H9 (cell line): ENCODE data around the gene FCHSD2. TPM values are rescaled to one million over a fixed set of nuclear protein-coding genes. Genes with fewer than 3 reads are reported as not detected.

ENCODE experiments used
- DNase-seq: peaks from one replicate; pipeline ENCODE4 v3.0.0-alpha.2; 2017
- H2AFZ ChIP-seq: one replicate; pipeline ENCODE4 v1.6.1; 2013; ENCODE audit warnings: mild to moderate bottlenecking, low read length, control low read depth, moderate library complexity
- H2AK5ac ChIP-seq: 2 replicates; pipeline ENCODE4 v1.6.1; 2013; ENCODE audit warnings: low read length, control low read depth, mixed read lengths; ENCODE audit not compliant: insufficient read length
- H2BK120ac ChIP-seq: one replicate; pipeline ENCODE4 v1.6.1; 2013; ENCODE audit warnings: low read depth, mild to moderate bottlenecking, low read length, control low read depth, inconsistent platforms; ENCODE audit not compliant: poor library complexity, severe bottlenecking
- H2BK12ac ChIP-seq: 2 replicates; pipeline ENCODE4 v1.6.1; 2013; ENCODE audit warnings: low read length, control low read depth, mixed read lengths, low read depth; ENCODE audit not compliant: insufficient read length
- H2BK15ac ChIP-seq: 2 replicates; pipeline ENCODE4 v1.6.1; 2013; ENCODE audit warnings: low read depth, low read length, control low read depth
- H2BK20ac ChIP-seq: one replicate; pipeline ENCODE4 v1.6.1; 2013; ENCODE audit warnings: low read depth, mild to moderate bottlenecking, low read length, control low read depth, inconsistent platforms; ENCODE audit not compliant: poor library complexity, severe bottlenecking
- H2BK5ac ChIP-seq: 2 replicates; pipeline ENCODE4 v1.6.1; 2013; ENCODE audit warnings: low read length, control low read depth, mixed read lengths; ENCODE audit not compliant: insufficient read length
- H3K14ac ChIP-seq: 2 replicates; pipeline ENCODE4 v1.6.1; 2013; ENCODE audit warnings: low read length, control low read depth; ENCODE audit not compliant: insufficient read depth
- H3K18ac ChIP-seq: 2 replicates; pipeline ENCODE4 v1.6.1; 2013; ENCODE audit warnings: low read depth, mild to moderate bottlenecking, mixed read lengths, low read length, control low read depth; ENCODE audit not compliant: insufficient read length
- H3K23ac ChIP-seq: 2 replicates; pipeline ENCODE4 v1.6.1; 2013; ENCODE audit warnings: low read length, control low read depth, mixed read lengths, low read depth; ENCODE audit not compliant: insufficient read length
- H3K23me2 ChIP-seq: 2 replicates; pipeline ENCODE4 v1.6.1; 2013; ENCODE audit warnings: low read depth, mild to moderate bottlenecking, mixed read lengths, low read length, control low read depth; ENCODE audit not compliant: insufficient read length, poor library complexity, severe bottlenecking
- H3K27ac ChIP-seq: 2 replicates; pipeline ENCODE4 v1.5.1; 2013; ENCODE audit warnings: low read length, control low read depth, mixed read lengths, low read depth; ENCODE audit not compliant: insufficient read length
- H3K27me3 ChIP-seq: 2 replicates; pipeline ENCODE4 v1.6.1; 2013; ENCODE audit warnings: low read length, control low read depth, inconsistent platforms; ENCODE audit not compliant: insufficient read depth
- H3K4ac ChIP-seq: 2 replicates; pipeline ENCODE4 v1.6.1; 2013; ENCODE audit warnings: low read depth, mild to moderate bottlenecking, control low read depth, inconsistent platforms, low read length, moderate library complexity
- H3K4me1 ChIP-seq: 2 replicates; pipeline ENCODE4 v1.6.1; 2013; ENCODE audit warnings: low read length, control low read depth, inconsistent platforms; ENCODE audit not compliant: insufficient read depth
- H3K4me2 ChIP-seq: 2 replicates; pipeline ENCODE4 v1.6.1; 2013; ENCODE audit warnings: low read length, control low read depth, mixed read lengths; ENCODE audit not compliant: insufficient read length, insufficient read depth
- H3K56ac ChIP-seq: 2 replicates; pipeline ENCODE4 v1.6.1; 2013; ENCODE audit warnings: low read depth, mild to moderate bottlenecking, mixed read lengths, low read length, control low read depth; ENCODE audit not compliant: insufficient read length
- H3K79me1 ChIP-seq: 2 replicates; pipeline ENCODE4 v1.6.1; 2013; ENCODE audit warnings: low read depth, mild to moderate bottlenecking, moderate library complexity, low read length, control low read depth, inconsistent platforms; ENCODE audit not compliant: insufficient read depth, poor library complexity, severe bottlenecking
- H3K79me2 ChIP-seq: 2 replicates; pipeline ENCODE4 v1.6.1; 2013; ENCODE audit warnings: low read length, control low read depth, inconsistent platforms; ENCODE audit not compliant: insufficient read depth
- H3K9ac ChIP-seq: 2 replicates; pipeline ENCODE4 v1.6.1; 2013; ENCODE audit warnings: low read length, control low read depth, mixed read lengths; ENCODE audit not compliant: insufficient read length; ENCODE audit errors: extremely low read depth
- H3K9me3 ChIP-seq: one replicate; pipeline ENCODE4 v1.6.1; 2013; ENCODE audit warnings: low read depth, low read length, inconsistent platforms; ENCODE audit not compliant: control insufficient read depth
- H3T11ph ChIP-seq: one replicate; pipeline ENCODE4 v1.6.1; 2013; ENCODE audit warnings: mild to moderate bottlenecking, low read length, control low read depth, inconsistent platforms
- H4K20me1 ChIP-seq: one replicate; pipeline ENCODE4 v1.6.1; 2013; ENCODE audit not compliant: control insufficient read depth, insufficient read length, insufficient read depth
- H4K5ac ChIP-seq: 2 replicates; pipeline ENCODE4 v1.6.1; 2013; ENCODE audit warnings: low read depth, mild to moderate bottlenecking, mixed read lengths, low read length, control low read depth; ENCODE audit not compliant: insufficient read length
- H4K8ac ChIP-seq: replicated peaks from 2 replicates; pipeline ENCODE4 v1.6.1; 2013; ENCODE audit warnings: low read length, control low read depth, mixed read lengths, low read depth; ENCODE audit not compliant: insufficient read length
- H4K91ac ChIP-seq: 2 replicates; pipeline ENCODE4 v1.6.1; 2013; ENCODE audit warnings: low read depth, mild to moderate bottlenecking, moderate library complexity, mixed read lengths, low read length, control low read depth; ENCODE audit not compliant: insufficient read length
- H3K27ac Mint-ChIP-seq, 3 experiments: 2 replicates in 2 of 3; 3 replicates in 1 of 3; pipeline ENCODE4 v1.8.0; 2020 to 2021; ENCODE audit warnings: mixed read lengths in 3 of 3, mild to moderate bottlenecking in 1 of 3, moderate library complexity in 1 of 3
- H3K27me3 Mint-ChIP-seq: 2 replicates; pipeline ENCODE4 v1.8.0; 2021; ENCODE audit warnings: low read depth, mild to moderate bottlenecking, moderate library complexity, mixed read lengths
- H3K36me3 Mint-ChIP-seq, 3 experiments: 2 replicates in 2 of 3; 3 replicates in 1 of 3; pipeline ENCODE4 v1.8.0; 2020 to 2021; ENCODE audit warnings: low read depth in 3 of 3, mixed read lengths in 3 of 3; ENCODE audit not compliant: insufficient read depth in 1 of 3
- H3K4me1 Mint-ChIP-seq, 2 experiments: 2 replicates each; pipeline ENCODE4 v1.8.0; 2020; ENCODE audit warnings: mixed read lengths in 2 of 2
- H3K4me3 Mint-ChIP-seq, 2 experiments: 2 replicates in 1 of 2; 3 replicates in 1 of 2; pipeline ENCODE4 v1.8.0; 2020 to 2021; ENCODE audit warnings: mild to moderate bottlenecking in 2 of 2, mixed read lengths in 2 of 2, moderate library complexity in 1 of 2
- H3K9me3 Mint-ChIP-seq, 2 experiments: 2 replicates in 1 of 2; 3 replicates in 1 of 2; pipeline ENCODE4 v1.8.0; 2020; ENCODE audit warnings: mild to moderate bottlenecking in 2 of 2, mixed read lengths in 2 of 2, moderate library complexity in 1 of 2
- CTCF ChIP-seq: fragments of 200-600 bp; sonication (generic); conservative IDR thresholded peaks from 3 replicates; pipeline ENCODE4 v1.8.0; 2021; ENCODE audit warnings: antibody characterized with exemption, mild to moderate bottlenecking
- WGBS: extraction: QIAGEN DNeasy Blood & Tissue Kit; methylation state at CpG from one replicate; pipeline ENCODE4 v1.1.7; 2013; ENCODE audit warnings: missing lambda C conversion rate, low lambda C conversion rate, mixed read lengths; ENCODE audit not compliant: insufficient read length; ENCODE audit errors: extremely low coverage; 5-methylcytosine and 5-hydroxymethylcytosine counted together
- total RNA-seq: library from RNA; stranded (reverse); gene quantifications from 2 replicates; pipeline ENCODE4 v1.2.1, GENCODE V29; 2021

Gene FCHSD2
- total RNA-seq, 1 experiment from 2014 or later, result 17.8 TPM

GRCh38 chr11:73156686-73157085, 14.6 kb upstream of the FCHSD2 start:
- Mint-ChIP-seq H3K27ac (no peak overlapping the region), H3K9me3 (no peaks in the 10 kb centered on the region), H3K4me3 (no peak overlapping the region), H3K36me3 (no peaks in the 10 kb centered on the region), H3K4me1 (peaks cover 16 to 18% of the 10 kb centered on the region in 2 experiments), H3K27me3 (no peaks in the 10 kb centered on the region; the same call in 1 of the 2 replicates)
- no peaks in the 10 kb centered on the region for H3K79me1 ChIP-seq
- no peak overlapping the region for H2BK12ac ChIP-seq
- H3K23ac ChIP-seq, result no peak overlapping the region
- H3K9me3 ChIP-seq, result no peaks in the 10 kb centered on the region
- H3K4ac ChIP-seq, result no peak overlapping the region
- no peak overlapping the region for H3K27ac ChIP-seq
- TF ChIP-seq CTCF, result no peak
- H2BK5ac ChIP-seq, result no peak overlapping the region
- no peak for DNase-seq
- H3K56ac ChIP-seq, result no peak overlapping the region
- H3K4me1 ChIP-seq, result no peaks in the 10 kb centered on the region
- H3K18ac ChIP-seq, result no peak overlapping the region
- no peak overlapping the region for H3K14ac ChIP-seq
- H2AK5ac ChIP-seq, result no peak overlapping the region
- H3K9ac ChIP-seq, result no peak overlapping the region
- no peak overlapping the region for H4K91ac ChIP-seq
- no peak overlapping the region for H4K8ac ChIP-seq
- H2BK120ac ChIP-seq, result no peak overlapping the region
- no peak overlapping the region for H2AFZ ChIP-seq
- no peaks in the 10 kb centered on the region for H3K79me2 ChIP-seq
- H3T11ph ChIP-seq, result no peak overlapping the region
- H2BK15ac ChIP-seq, result no peak overlapping the region
- H3K4me2 ChIP-seq, result no peak overlapping the region
- no CpG with 5 or more reads among the region's 2 CpGs for WGBS
- H3K27me3 ChIP-seq, result no peaks in the 10 kb centered on the region
- no peaks in the 10 kb centered on the region for H4K20me1 ChIP-seq
- no peak overlapping the region for H2BK20ac ChIP-seq
- no peak overlapping the region for H4K5ac ChIP-seq
- no peaks in the 10 kb centered on the region for H3K23me2 ChIP-seq
